Endothelial cell (in vitro differentiated cells): ENCODE results near the gene TFDP2. TPM values are rescaled to one million over a fixed set of nuclear protein-coding genes. Genes with fewer than 3 reads are reported as not detected.
"Not testable (repeated sequence)": the region's sequence is repeated elsewhere in the genome, so short reads cannot be mapped to it uniquely, and the experiment has no call there.

Experiments
- DNase-seq: peaks from one replicate; pipeline ENCODE4 v3.0.0; 2021; ENCODE audit warnings: low spot score
- H3K27ac Mint-ChIP-seq: one replicate; pipeline ENCODE4 v1.8.0; 2021; ENCODE audit warnings: mixed read lengths, inconsistent platforms; ENCODE audit not compliant: unreplicated experiment
- H3K27me3 Mint-ChIP-seq: one replicate; pipeline ENCODE4 v1.8.0; 2021; ENCODE audit warnings: mild to moderate bottlenecking, moderate library complexity, mixed read lengths, inconsistent platforms; ENCODE audit not compliant: unreplicated experiment
- H3K36me3 Mint-ChIP-seq: one replicate; pipeline ENCODE4 v1.8.0; 2021; ENCODE audit warnings: mild to moderate bottlenecking, low read depth, mixed read lengths, inconsistent platforms; ENCODE audit not compliant: unreplicated experiment
- H3K4me1 Mint-ChIP-seq: one replicate; pipeline ENCODE4 v1.8.0; 2021; ENCODE audit warnings: mild to moderate bottlenecking, mixed read lengths, inconsistent platforms; ENCODE audit not compliant: unreplicated experiment
- H3K4me3 Mint-ChIP-seq: one replicate; pipeline ENCODE4 v1.8.0; 2021; ENCODE audit warnings: mild to moderate bottlenecking, mixed read lengths, inconsistent platforms; ENCODE audit not compliant: unreplicated experiment
- H3K9me3 Mint-ChIP-seq: one replicate; pipeline ENCODE4 v1.8.0; 2021; ENCODE audit warnings: mixed read lengths, inconsistent platforms; ENCODE audit not compliant: unreplicated experiment
- total RNA-seq: library from RNA; stranded (reverse); fragmentation: NEBNext Ultra II Directional; extraction: Animal tissue kit (Norgen Biotek cat#: 25700); gene quantifications from one replicate; pipeline ENCODE4 v1.2.1, GENCODE V29; 2021; ENCODE audit not compliant: unreplicated experiment
- TF ChIP-seq, protein P1 (sequence below): fragments of 200-600 bp; sonication (generic); IDR thresholded peaks from one replicate; pipeline ENCODE4 v1.5.0; 2021; ENCODE audit warnings: antibody characterized with exemption; ENCODE audit not compliant: unreplicated experiment

TFDP2 gene
- total RNA-seq, 1 donor from 2014 or later, result 31.1 TPM

DNA sequence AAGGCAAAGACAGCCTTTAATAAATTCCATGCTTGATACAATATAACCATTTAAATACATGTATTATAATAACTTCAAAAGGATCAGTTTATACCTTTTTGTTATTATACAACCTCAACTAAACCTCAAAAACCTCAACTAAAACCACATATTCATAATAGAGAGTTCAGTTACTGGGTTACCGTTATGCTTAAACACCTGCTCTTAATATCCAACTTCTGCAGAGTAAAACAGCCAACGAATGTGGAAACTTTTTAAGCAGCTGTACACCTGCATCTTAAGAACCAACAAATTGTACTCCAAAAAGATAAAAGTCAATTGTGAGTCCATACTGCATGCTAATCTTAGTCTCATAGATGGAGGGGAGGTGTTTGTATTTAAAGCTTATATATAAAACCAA is 53.5 kb downstream of the TFDP2 start:
- peaks cover 3% of the 10 kb centered on the region for H3K4me1 Mint-ChIP-seq
- H3K36me3 Mint-ChIP-seq, result no peaks in the 10 kb centered on the region
- DNase-seq, result no peak
- TF ChIP-seq, protein P1, sequence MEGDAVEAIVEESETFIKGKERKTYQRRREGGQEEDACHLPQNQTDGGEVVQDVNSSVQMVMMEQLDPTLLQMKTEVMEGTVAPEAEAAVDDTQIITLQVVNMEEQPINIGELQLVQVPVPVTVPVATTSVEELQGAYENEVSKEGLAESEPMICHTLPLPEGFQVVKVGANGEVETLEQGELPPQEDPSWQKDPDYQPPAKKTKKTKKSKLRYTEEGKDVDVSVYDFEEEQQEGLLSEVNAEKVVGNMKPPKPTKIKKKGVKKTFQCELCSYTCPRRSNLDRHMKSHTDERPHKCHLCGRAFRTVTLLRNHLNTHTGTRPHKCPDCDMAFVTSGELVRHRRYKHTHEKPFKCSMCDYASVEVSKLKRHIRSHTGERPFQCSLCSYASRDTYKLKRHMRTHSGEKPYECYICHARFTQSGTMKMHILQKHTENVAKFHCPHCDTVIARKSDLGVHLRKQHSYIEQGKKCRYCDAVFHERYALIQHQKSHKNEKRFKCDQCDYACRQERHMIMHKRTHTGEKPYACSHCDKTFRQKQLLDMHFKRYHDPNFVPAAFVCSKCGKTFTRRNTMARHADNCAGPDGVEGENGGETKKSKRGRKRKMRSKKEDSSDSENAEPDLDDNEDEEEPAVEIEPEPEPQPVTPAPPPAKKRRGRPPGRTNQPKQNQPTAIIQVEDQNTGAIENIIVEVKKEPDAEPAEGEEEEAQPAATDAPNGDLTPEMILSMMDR, result no peak
- no peaks in the 10 kb centered on the region for H3K9me3 Mint-ChIP-seq
- H3K4me3 Mint-ChIP-seq, result no peak overlapping the region
- H3K27ac Mint-ChIP-seq, result no peak overlapping the region
- H3K27me3 Mint-ChIP-seq, result no peaks in the 10 kb centered on the region

DNA sequence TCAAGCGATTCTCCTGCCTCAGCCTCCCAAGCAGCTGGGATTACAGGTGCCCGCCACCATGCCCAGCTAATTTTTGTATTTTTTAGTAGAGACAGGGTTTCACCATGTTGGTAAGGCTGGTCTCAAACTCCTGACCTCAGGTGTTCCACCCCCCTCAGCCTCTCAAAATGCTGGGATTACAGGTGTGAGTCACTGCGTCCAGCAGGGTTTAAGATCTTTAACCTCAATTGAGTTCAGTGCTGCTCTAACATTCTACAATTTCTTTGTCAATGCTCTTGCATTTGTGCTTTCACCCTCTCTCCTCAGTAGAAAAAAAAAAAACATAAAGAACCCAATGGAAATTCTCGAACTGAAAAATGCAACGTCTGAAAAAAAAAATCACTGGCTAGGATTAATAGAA is 60.4 kb downstream of the TFDP2 start:
- not testable (repeated sequence) for H3K36me3 Mint-ChIP-seq, H3K4me3 Mint-ChIP-seq, H3K4me1 Mint-ChIP-seq

DNA sequence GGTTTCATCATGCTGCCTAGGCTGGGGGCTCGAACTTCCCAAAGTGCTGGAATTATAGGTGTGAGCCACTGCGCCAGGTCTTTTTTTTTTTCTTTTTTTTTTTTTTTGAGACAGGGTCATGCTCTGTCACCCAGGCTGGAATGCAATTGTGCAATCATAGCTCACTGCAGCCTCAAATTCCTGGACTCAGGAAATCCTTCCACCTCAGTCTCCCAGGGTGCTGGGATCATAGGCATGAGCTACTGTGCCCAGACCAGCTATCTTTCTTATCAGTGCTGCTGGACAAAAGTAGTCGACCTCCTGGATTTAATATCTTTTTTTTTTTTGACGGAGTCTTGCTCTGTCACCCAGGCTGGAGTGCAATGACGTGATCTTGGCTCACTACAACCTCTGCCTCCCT is 60.8 kb downstream of the TFDP2 start:
- TF ChIP-seq, protein P1, result no peak
- no peak for DNase-seq
- H3K9me3 Mint-ChIP-seq, result no peaks in the 10 kb centered on the region

More for the DNA sequence above, 60.4 kb downstream of the TFDP2 start:
- not testable (repeated sequence) for H3K9me3 Mint-ChIP-seq, H3K27me3 Mint-ChIP-seq, DNase-seq, H3K27ac Mint-ChIP-seq

DNA sequence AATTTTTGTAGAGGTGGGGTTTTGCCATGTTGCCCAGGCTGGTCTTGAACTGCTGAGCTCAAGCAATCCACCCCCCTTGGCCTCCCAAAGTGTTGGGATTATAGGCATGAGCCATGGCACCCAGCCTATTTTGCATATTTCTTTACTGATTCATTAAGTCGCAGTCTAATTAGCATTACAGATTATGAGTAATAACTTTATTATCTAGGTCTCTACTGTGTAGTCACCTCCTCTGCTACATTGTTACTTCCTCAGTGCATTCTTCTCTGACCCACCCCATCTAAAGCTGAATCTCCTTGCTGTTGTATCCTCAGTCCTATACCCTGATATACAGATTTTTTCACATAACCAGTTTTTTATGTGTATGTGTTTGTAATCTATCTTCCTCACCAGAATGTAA is 61.7 kb downstream of the TFDP2 start:
- Mint-ChIP-seq H3K27ac (no peak overlapping the region), H3K4me1 (no peaks in the 10 kb centered on the region), H3K4me3 (no peak overlapping the region), H3K27me3 (peaks cover 1% of the 10 kb centered on the region), H3K9me3 (no peaks in the 10 kb centered on the region), H3K36me3 (no peaks in the 10 kb centered on the region)
- DNase-seq, result no peak
- TF ChIP-seq, protein P1, result no peak

More for the DNA sequence above, 60.8 kb downstream of the TFDP2 start:
- Mint-ChIP-seq H3K27ac (no peak overlapping the region), H3K4me3 (no peak overlapping the region), H3K4me1 (no peaks in the 10 kb centered on the region), H3K36me3 (no peaks in the 10 kb centered on the region), H3K27me3 (peaks cover 1% of the 10 kb centered on the region)

DNA sequence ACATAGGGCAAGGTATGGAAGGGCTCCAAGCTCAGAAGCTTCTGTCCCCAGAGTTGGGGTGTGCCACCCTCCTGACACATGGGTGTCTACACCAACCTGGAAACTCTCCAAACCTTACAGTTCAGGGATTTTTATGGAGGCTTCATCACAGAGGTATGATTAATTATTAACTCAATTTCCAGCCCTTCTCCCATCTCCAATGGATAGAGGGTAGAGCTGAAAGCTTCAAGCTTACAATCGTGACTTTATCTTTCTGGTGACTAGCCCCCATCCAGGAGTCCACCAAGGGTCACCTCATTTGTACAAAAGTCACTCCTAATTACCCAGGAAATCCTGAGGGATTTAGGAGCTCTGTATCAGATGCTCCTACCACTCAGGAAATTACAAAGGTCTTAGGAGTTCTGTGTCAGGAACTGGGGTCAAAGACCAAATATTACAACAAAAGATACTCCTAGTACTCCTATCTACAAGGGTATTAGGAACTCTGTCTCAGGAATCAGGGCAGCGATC is 62.7 kb downstream of the TFDP2 start:
- Mint-ChIP-seq H3K27ac (no peak overlapping the region), H3K4me1 (no peaks in the 10 kb centered on the region), H3K4me3 (no peak overlapping the region), H3K36me3 (no peaks in the 10 kb centered on the region), H3K27me3 (peaks cover 1% of the 10 kb centered on the region), H3K9me3 (no peaks in the 10 kb centered on the region)
- no peak for DNase-seq
- TF ChIP-seq, protein P1, result no peak
